ENCODE data around the gene TGFBR1. TPM values are rescaled to one million over a fixed set of nuclear protein-coding genes. Genes with fewer than 3 reads are reported as not detected.

The TGFBR1 gene
- polyA plus RNA-seq, 1 donor from 2014 or later, result 9.2 TPM

- Mint-ChIP-seq H3K4me3 (no peak overlapping the region), H3K4me1 (peaks cover 4 to 6% (median 6%) of the 10 kb centered on the region in 3 donors), H3K9me3 (no peaks in the 10 kb centered on the region), H3K27me3 (no peaks in the 10 kb centered on the region), H3K27ac (no peak overlapping the region), H3K36me3 (peaks cover 9% of the 10 kb centered on the region)
Measured at GRCh38 chr9:99144966-99145365, 40.1 kb downstream of the TGFBR1 start.

DNA sequence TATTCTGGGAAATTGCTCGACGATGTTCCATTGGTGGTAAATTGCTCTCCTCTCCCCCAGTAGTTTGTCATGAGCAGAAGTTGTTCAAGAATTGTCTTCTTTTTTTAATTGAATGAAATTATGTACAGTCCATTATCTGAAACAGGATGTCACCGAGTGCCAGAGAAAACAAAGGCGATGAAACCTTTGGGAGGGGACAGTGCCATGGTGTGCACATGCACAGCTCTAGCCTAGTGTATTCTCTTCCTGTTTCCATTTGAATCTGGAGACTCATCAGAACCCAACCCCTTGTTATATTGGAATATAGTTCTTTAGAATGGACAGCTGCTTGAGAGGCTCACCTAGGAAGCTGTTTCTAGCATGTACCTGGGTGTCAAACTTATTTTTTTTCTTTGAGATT, 41.7 kb downstream of the TGFBR1 start:
- no peaks in the 10 kb centered on the region for H3K4me1 Mint-ChIP-seq
- no peaks in the 10 kb centered on the region for H3K9me3 Mint-ChIP-seq
- H3K27me3 Mint-ChIP-seq, result no peaks in the 10 kb centered on the region
- peaks cover 6% of the 10 kb centered on the region for H3K36me3 Mint-ChIP-seq
- no peak overlapping the region for H3K27ac Mint-ChIP-seq
- no peak overlapping the region for H3K4me3 Mint-ChIP-seq

- H3K27me3 Mint-ChIP-seq, result no peaks in the 10 kb centered on the region
- no peak overlapping the region for H3K27ac Mint-ChIP-seq
- no peaks in the 10 kb centered on the region for H3K9me3 Mint-ChIP-seq
- H3K4me1 Mint-ChIP-seq, result no peaks in the 10 kb centered on the region
- peaks cover 6% of the 10 kb centered on the region for H3K36me3 Mint-ChIP-seq
- H3K4me3 Mint-ChIP-seq, result no peak overlapping the region
Measured at GRCh38 chr9:99147177-99147576, 42.3 kb downstream of the TGFBR1 start.

GRCh38 chr9:99150451-99151171, 45.7 kb downstream of the TGFBR1 start:
- H3K36me3 Mint-ChIP-seq, result peaks cover 13% of the 10 kb centered on the region
- H3K27ac Mint-ChIP-seq, result no peak overlapping the region
- no peaks in the 10 kb centered on the region for H3K27me3 Mint-ChIP-seq
- H3K4me1 Mint-ChIP-seq, result peaks cover 0 to 2% (median 0%) of the 10 kb centered on the region in 3 donors
- H3K9me3 Mint-ChIP-seq, result no peaks in the 10 kb centered on the region
- no peak overlapping the region for H3K4me3 Mint-ChIP-seq

GRCh38 chr9:99154356-99154755, 49.4 kb downstream of the TGFBR1 start:
- peaks cover 0 to 2% (median 0%) of the 10 kb centered on the region in 3 donors for H3K4me1 Mint-ChIP-seq
- no peaks in the 10 kb centered on the region for H3K9me3 Mint-ChIP-seq
- H3K36me3 Mint-ChIP-seq, result peaks cover 8% of the 10 kb centered on the region
- no peak overlapping the region for H3K4me3 Mint-ChIP-seq
- H3K27ac Mint-ChIP-seq, result no peak overlapping the region
- no peaks in the 10 kb centered on the region for H3K27me3 Mint-ChIP-seq

- Mint-ChIP-seq H3K27ac (no peak overlapping the region), H3K4me3 (no peak overlapping the region), H3K36me3 (peaks cover 8% of the 10 kb centered on the region), H3K9me3 (no peaks in the 10 kb centered on the region), H3K4me1 (peaks cover 0 to 2% (median 0%) of the 10 kb centered on the region in 3 donors), H3K27me3 (no peaks in the 10 kb centered on the region)
Measured at GRCh38 chr9:99155736-99156135, 50.8 kb downstream of the TGFBR1 start.

GRCh38 chr9:99158629-99159028, 53.7 kb downstream of the TGFBR1 start:
- no peaks in the 10 kb centered on the region for H3K9me3 Mint-ChIP-seq
- peaks cover 2 to 6% (median 4%) of the 10 kb centered on the region in 3 donors for H3K4me1 Mint-ChIP-seq
- H3K36me3 Mint-ChIP-seq, result peaks cover 2% of the 10 kb centered on the region
- no peaks in the 10 kb centered on the region for H3K27me3 Mint-ChIP-seq
- no peak overlapping the region for H3K4me3 Mint-ChIP-seq
- no peak overlapping the region for H3K27ac Mint-ChIP-seq

- H3K36me3 Mint-ChIP-seq, result no peaks in the 10 kb centered on the region
- H3K27ac Mint-ChIP-seq, result no peak overlapping the region
- H3K4me1 Mint-ChIP-seq, result peaks cover 2 to 7% (median 2%) of the 10 kb centered on the region in 3 donors
Measured at GRCh38 chr9:99160173-99160572, 55.3 kb downstream of the TGFBR1 start.

GRCh38 chr9:99162759-99163364, 57.9 kb downstream of the TGFBR1 start:
- H3K27me3 Mint-ChIP-seq, result no peaks in the 10 kb centered on the region
- H3K9me3 Mint-ChIP-seq, result no peaks in the 10 kb centered on the region
- H3K4me1 Mint-ChIP-seq, result peaks cover 10 to 14% (median 10%) of the 10 kb centered on the region in 3 donors
- no peak overlapping the region for H3K4me3 Mint-ChIP-seq
- no peaks in the 10 kb centered on the region for H3K36me3 Mint-ChIP-seq
- H3K27ac Mint-ChIP-seq, result no peak overlapping the region

More at GRCh38 chr9:99160173-99160572, 55.3 kb downstream of the TGFBR1 start:
- Mint-ChIP-seq H3K27me3 (no peaks in the 10 kb centered on the region), H3K9me3 (no peaks in the 10 kb centered on the region), H3K4me3 (peak overlapping the region in 1 of 4 donors; percentile 67)

- no peak overlapping the region for H3K27ac Mint-ChIP-seq
- no peaks in the 10 kb centered on the region for H3K27me3 Mint-ChIP-seq
- H3K36me3 Mint-ChIP-seq, result no peaks in the 10 kb centered on the region
- peaks cover 13 to 17% (median 14%) of the 10 kb centered on the region in 3 donors for H3K4me1 Mint-ChIP-seq
- no peak overlapping the region for H3K4me3 Mint-ChIP-seq
- no peaks in the 10 kb centered on the region for H3K9me3 Mint-ChIP-seq
Measured at GRCh38 chr9:99166149-99166548, 61.2 kb downstream of the TGFBR1 start.

DNA sequence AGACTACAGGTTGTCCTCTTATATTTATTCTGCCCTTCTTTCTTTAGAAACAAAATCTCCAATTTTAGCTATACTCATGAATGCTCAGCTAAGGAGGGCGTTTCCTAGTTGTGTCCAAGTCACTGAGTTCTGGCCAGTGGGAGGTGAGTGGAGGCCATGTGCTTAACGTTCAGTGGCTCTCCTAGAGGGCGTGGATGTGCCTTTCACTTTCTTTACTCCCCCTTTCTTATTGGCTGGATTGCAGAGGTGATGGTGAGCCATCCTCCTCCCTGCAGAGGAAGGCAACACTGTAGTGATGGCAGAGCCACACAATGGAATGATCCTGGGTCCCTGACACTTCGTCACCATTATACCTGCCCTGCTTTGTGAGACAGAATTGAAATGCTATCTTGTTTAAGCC, 62.2 kb downstream of the TGFBR1 start:
- Mint-ChIP-seq H3K27ac (no peak overlapping the region), H3K9me3 (no peaks in the 10 kb centered on the region), H3K36me3 (no peaks in the 10 kb centered on the region), H3K27me3 (no peaks in the 10 kb centered on the region), H3K4me1 (peaks cover 13 to 17% (median 14%) of the 10 kb centered on the region in 3 donors), H3K4me3 (no peak overlapping the region)

GRCh38 chr9:99167694-99168093, 62.8 kb downstream of the TGFBR1 start:
- Mint-ChIP-seq H3K4me1 (peaks cover 12 to 17% (median 13%) of the 10 kb centered on the region in 3 donors), H3K27me3 (no peaks in the 10 kb centered on the region), H3K9me3 (no peaks in the 10 kb centered on the region), H3K27ac (no peak overlapping the region), H3K4me3 (peak overlapping the region in 1 of 4 donors; percentile 55), H3K36me3 (no peaks in the 10 kb centered on the region)

GRCh38 chr9:99169086-99169485, 64.2 kb downstream of the TGFBR1 start:
- no peaks in the 10 kb centered on the region for H3K9me3 Mint-ChIP-seq
- no peaks in the 10 kb centered on the region for H3K36me3 Mint-ChIP-seq
- H3K27me3 Mint-ChIP-seq, result no peaks in the 10 kb centered on the region
- no peak overlapping the region for H3K27ac Mint-ChIP-seq
- H3K4me1 Mint-ChIP-seq, result peaks cover 8 to 19% (median 11%) of the 10 kb centered on the region in 3 donors
- H3K4me3 Mint-ChIP-seq, result no peak overlapping the region

DNA sequence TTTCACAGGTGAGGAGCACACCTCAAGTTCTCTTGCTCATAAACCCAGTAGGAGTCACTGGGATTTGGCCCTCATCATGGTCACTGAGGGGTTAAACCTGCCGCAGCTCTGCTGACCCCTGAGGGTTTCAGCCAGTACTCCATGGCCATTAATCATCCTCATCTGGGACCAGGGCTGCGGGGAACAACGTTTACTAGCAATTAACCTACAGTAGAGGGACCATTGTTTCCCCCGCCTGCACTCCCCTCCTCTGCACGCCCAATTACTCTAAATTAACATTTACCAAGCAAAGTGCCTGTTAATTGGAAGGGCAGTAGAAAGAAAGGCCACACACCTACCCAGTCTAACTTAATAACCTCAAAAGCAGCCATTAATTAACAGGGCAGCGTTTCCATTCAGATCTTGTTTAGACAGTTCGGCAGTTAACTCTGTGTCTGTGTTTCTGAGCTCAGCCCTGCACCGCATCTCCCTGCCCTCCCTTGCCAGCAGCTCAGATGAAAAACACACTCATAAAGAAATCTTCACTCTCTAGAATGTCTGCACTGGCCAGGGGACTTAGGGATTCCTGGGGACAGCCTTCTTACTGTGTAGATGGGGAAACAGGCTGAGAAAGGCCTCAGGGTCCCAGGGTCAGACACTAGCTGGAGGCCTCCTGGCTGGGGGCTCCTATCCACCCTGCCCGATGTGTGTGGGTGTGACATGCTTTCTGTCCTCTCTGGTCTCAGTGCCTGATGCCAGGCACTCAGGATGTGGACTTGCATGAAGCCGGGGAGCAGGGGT, 65.3 kb downstream of the TGFBR1 start:
- Mint-ChIP-seq H3K4me1 (peaks cover 7 to 19% (median 11%) of the 10 kb centered on the region in 3 donors), H3K4me3 (no peak overlapping the region)

More for the DNA sequence above, 65.3 kb downstream of the TGFBR1 start:
- H3K36me3 Mint-ChIP-seq, result no peaks in the 10 kb centered on the region
- no peaks in the 10 kb centered on the region for H3K9me3 Mint-ChIP-seq
- no peak overlapping the region for H3K27ac Mint-ChIP-seq
- H3K27me3 Mint-ChIP-seq, result no peaks in the 10 kb centered on the region

Measured in IgD-negative memory B cell (primary cell).